Right cardiac atrium (tissue), 5 donors: ENCODE data around the gene ATP5F1B. TPM values are rescaled to one million over a fixed set of nuclear protein-coding genes. Genes with fewer than 3 reads are reported as not detected.

Source experiments
- ATAC-seq, 2 donors: fragments of 200-7000 bp; cut with Tn5 transposase; one replicate each; pipeline versions ENCODE4 v1.8.0 to v1.9.1; 2020; ENCODE audit warnings: moderate library complexity in 2 of 2, mild to moderate bottlenecking in 1 of 2
- DNase-seq, 3 donors: peaks; one replicate each; pipeline ENCODE4 v3.0.0-alpha.2; 2020
- H3K27ac ChIP-seq: one replicate; pipeline ENCODE4 v1.5.1; 2013; ENCODE audit warnings: mild to moderate bottlenecking, low read length, control low read depth, moderate library complexity
- H3K27me3 ChIP-seq: one replicate; pipeline ENCODE4 v1.6.1; 2013; ENCODE audit not compliant: control insufficient read depth, insufficient read depth
- H3K4me1 ChIP-seq: one replicate; pipeline ENCODE4 v1.6.1; 2013; ENCODE audit warnings: low read length; ENCODE audit not compliant: control insufficient read depth, insufficient read depth
- H3K4me3 ChIP-seq: one replicate; pipeline ENCODE4 v1.5.1; 2013; ENCODE audit warnings: low read length, control low read depth
- H3K9me3 ChIP-seq: one replicate; pipeline ENCODE4 v1.6.1; 2013; ENCODE audit warnings: low read length; ENCODE audit not compliant: control insufficient read depth
- WGBS: extraction: QIAGEN DNeasy Blood & Tissue Kit; methylation state at CpG from one replicate; pipeline ENCODE4 v1.1.7; 2013; 5-methylcytosine and 5-hydroxymethylcytosine counted together
- intact Hi-C, 4 donors: fragments of 100-400 bp; cut with DNase I; formaldehyde crosslinking; loops; one replicate each; pipeline versions ENCODE4 v1.11.0 to v1.14.0; 2022 to 2023
- polyA plus RNA-seq: library from polyadenylated mRNA; stranded (reverse); fragments of 200-250 nt; gene quantifications from one replicate; pipeline ENCODE4 v1.2.3, GENCODE V29; 2013
- total RNA-seq, 4 donors: library from RNA; stranded (reverse); fragmentation: NEBNext Ultra II Directional; extraction: Animal tissue kit (Norgen Biotek cat#: 25700); gene quantifications; one replicate each; pipeline ENCODE4 v1.2.1, GENCODE V29; 2021
- donor health status: healthy with polysubstance abuse.
- donor health status: DM: no; HTN: yes; CAD: no.
- donor health status: DM: no; HTN: no; CAD: no.
- donor health status: DM: no; HTN: yes; CAD: no; lungs with severe emphysema.
- donor health status: DM: yes; HTN: yes; CAD: no.

Gene ATP5F1B
- total and polyA plus RNA-seq, 5 donors = 1,409 to 2,029 (median 1,698) TPM

DNA sequence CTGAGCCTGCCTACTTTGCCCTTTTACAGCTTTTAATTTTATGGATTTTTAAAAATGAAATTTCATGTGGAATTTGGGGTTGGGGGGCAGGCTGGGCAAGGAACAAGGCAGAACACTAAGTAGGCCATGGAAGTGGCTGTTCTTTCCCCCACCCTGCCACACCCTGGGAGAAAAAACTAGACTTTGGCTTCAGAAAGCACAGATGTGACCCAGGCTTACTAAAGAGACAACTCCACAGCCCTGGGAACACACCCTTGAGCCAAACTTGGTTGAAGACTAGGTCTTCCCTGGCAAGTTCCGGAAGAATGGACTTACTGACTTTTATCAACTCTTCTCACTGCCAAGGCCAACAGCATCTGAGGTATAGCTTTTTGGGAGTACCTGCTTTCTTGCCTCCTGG is 56.0 kb downstream of the ATP5F1B start:
- intact Hi-C loops = loop anchor here in 2 of 4 donors (5.0 to 10.0 kb wide), 2 partner anchors 77 to 395 kb away; no protein-coding TSS in a partner anchor

More for the DNA sequence above, 56.0 kb downstream of the ATP5F1B start:
- H3K4me3 ChIP-seq = no peak overlapping the region
- DNase-seq (no peak), ATAC-seq (no peak)
- 93% methylated on average over 1 of the region's 1 CpG for WGBS
- H3K27me3 ChIP-seq = no peaks in the 10 kb centered on the region
- no peak overlapping the region for H3K27ac ChIP-seq
- no peaks in the 10 kb centered on the region for H3K4me1 ChIP-seq
- no peaks in the 10 kb centered on the region for H3K9me3 ChIP-seq

Other genes starting within 250 kb of the ATP5F1B start
- gene TIMELESS, start 196.6 kb downstream of the ATP5F1B start, total RNA-seq = 1 to 10 TPM; 2.2 to 3.9 (median 3.6) TPM
- 2.2 TPM for gene TIMELESS, start 196.6 kb downstream of the ATP5F1B start, polyA plus RNA-seq
- gene MIP, start 191.3 kb downstream of the ATP5F1B start, total RNA-seq = under 1 TPM in 3 of 4 donors, not detected in 1; 0.14 to 0.34 (median 0.25) TPM
- gene MIP, start 191.3 kb downstream of the ATP5F1B start, polyA plus RNA-seq = 0.14 TPM
- 1 to 10 TPM; 2.6 to 3.3 (median 2.7) TPM for gene SPRYD4, start 177.4 kb downstream of the ATP5F1B start, total RNA-seq
- gene SPRYD4, start 177.4 kb downstream of the ATP5F1B start, polyA plus RNA-seq = 3.1 TPM
- gene GLS2, start 157.8 kb downstream of the ATP5F1B start, total RNA-seq = 1 to 10 TPM in 1 of 4 donors, under 1 TPM in 3; 0.42 to 1.2 (median 0.57) TPM
- 0.63 TPM for gene GLS2, start 157.8 kb downstream of the ATP5F1B start, polyA plus RNA-seq
- gene RBMS2, start 124.2 kb downstream of the ATP5F1B start, total RNA-seq = 10 to 100 TPM; 29.6 to 41.4 (median 37.6) TPM
- gene RBMS2, start 124.2 kb downstream of the ATP5F1B start, polyA plus RNA-seq = 11.0 TPM
- 10 to 100 TPM; 38.4 to 49.2 (median 48.1) TPM for gene BAZ2A, start 15.7 kb downstream of the ATP5F1B start, total RNA-seq
- 30.2 TPM for gene BAZ2A, start 15.7 kb downstream of the ATP5F1B start, polyA plus RNA-seq
- gene PTGES3, start 42.3 kb upstream of the ATP5F1B start, total RNA-seq = 100 to 1,000 TPM; 127 to 176 (median 150) TPM
- gene PTGES3, start 42.3 kb upstream of the ATP5F1B start, polyA plus RNA-seq = 116 TPM
- 100 to 1,000 TPM; 541 to 618 (median 568) TPM for gene NACA, start 79.3 kb upstream of the ATP5F1B start, total RNA-seq
- gene NACA, start 79.3 kb upstream of the ATP5F1B start, polyA plus RNA-seq = 852 TPM
- 1 to 10 TPM; 3.1 to 5.1 (median 4.4) TPM for gene PRIM1, start 106.3 kb upstream of the ATP5F1B start, total RNA-seq
- 2.9 TPM for gene PRIM1, start 106.3 kb upstream of the ATP5F1B start, polyA plus RNA-seq
- under 1 TPM in 2 of 4 donors, not detected in 2; 0.49 to 0.64 TPM for gene HSD17B6, start 117.3 kb upstream of the ATP5F1B start, total RNA-seq
- 0.50 TPM for gene HSD17B6, start 117.3 kb upstream of the ATP5F1B start, polyA plus RNA-seq